ENCODE measurements around the gene KLK15.

- TF ChIP-seq CTCF (IDR thresholded peaks at IDR 0.05), result no peak
- TF ChIP-seq ZFX (IDR thresholded peaks at IDR 0.05; ENCODE audit: borderline replicate concordance), result no peak
These were observed 411 bp upstream of the KLK15 start for GRCh38 chr19:50833802-50834167.

All from 22Rv1 (cell line).